MM.1S (cell line): Measurements from ENCODE around the gene TSC2.

ENCODE experiments used
- CTCF ChIP-seq: fragments of 300-600 bp; sonication (generic); IDR thresholded peaks from 2 replicates; pipeline ENCODE4 v1.5.1; 2016; ENCODE audit warnings: antibody characterized with exemption, low read length, mixed read lengths
- EZH2 ChIP-seq: fragments of 300-600 bp; sonication (generic); optimal IDR thresholded peaks from 2 replicates; pipeline ENCODE3; 2017; ENCODE audit warnings: low read depth, mild to moderate bottlenecking, antibody characterized with exemption, low read length, mixed read lengths
- EZH2phosphoT487 ChIP-seq: fragments of 300-600 bp; sonication (generic); IDR thresholded peaks from 2 replicates; pipeline ENCODE4 v1.6.1; 2018; ENCODE audit warnings: antibody characterized with exemption, low read length

GRCh38 chr16:2003231-2003826 lies 44.5 kb upstream of the TSC2 start:
- TF ChIP-seq CTCF (no peak), EZH2 (no peak), EZH2phosphoT487 (no peak)
